Measurements from ENCODE around the gene LTBP3. TPM values are rescaled to one million over a fixed set of nuclear protein-coding genes. Genes with fewer than 3 reads are reported as not detected.

Gene LTBP3
- total RNA-seq, 1 experiment from 2014 or later = 10.6 TPM

- peaks cover 2% of the 10 kb centered on the region; the same call in 1 of the 2 replicates for H3K27me3 Mint-ChIP-seq (ENCODE audit: low read depth)
- H3K4me2 ChIP-seq (ENCODE audit: insufficient read depth, insufficient read length, low read length) = no peak overlapping the region
Measured at GRCh38 chr11:65492637-65493366, 65.4 kb downstream of the LTBP3 start.

More at GRCh38 chr11:65492637-65493366, 65.4 kb downstream of the LTBP3 start:
- Histone ChIP-seq H3K14ac (ENCODE audit: insufficient read depth, low read length) (no peak overlapping the region), H3K9me3 (ENCODE audit: control insufficient read depth, low read depth, low read length) (no peaks in the 10 kb centered on the region), H2BK15ac (ENCODE audit: low read depth, low read length) (no peak overlapping the region), H3K56ac (ENCODE audit: insufficient read length, low read depth, low read length) (no peak overlapping the region), H3K23me2 (ENCODE audit: insufficient read length, low read depth, low read length, poor library complexity, severe bottlenecking) (peaks cover 17% of the 10 kb centered on the region), H2AFZ (ENCODE audit: low read length) (no peak overlapping the region), H2BK120ac (ENCODE audit: low read depth, low read length, poor library complexity, severe bottlenecking) (no peak overlapping the region), H3K18ac (ENCODE audit: insufficient read length, low read depth, low read length) (peak overlapping the region; percentile 39), H4K20me1 (ENCODE audit: control insufficient read depth, insufficient read depth, insufficient read length) (no peaks in the 10 kb centered on the region), H3K4ac (ENCODE audit: low read depth, low read length) (no peak overlapping the region), H4K5ac (ENCODE audit: insufficient read length, low read depth, low read length) (no peak overlapping the region), H2BK12ac (ENCODE audit: insufficient read length, low read depth, low read length) (peak overlapping the region; percentile 42), H4K8ac (replicated peaks; ENCODE audit: insufficient read length, low read depth, low read length) (no peak overlapping the region), H3K27me3 (ENCODE audit: insufficient read depth, low read length) (no peaks in the 10 kb centered on the region), H3K9ac (ENCODE audit: extremely low read depth, insufficient read length, low read length) (no peak overlapping the region), H4K91ac (ENCODE audit: insufficient read length, low read depth, low read length) (no peak overlapping the region), H2BK5ac (ENCODE audit: insufficient read length, low read length) (no peak overlapping the region), H3K4me1 (ENCODE audit: insufficient read depth, low read length) (peaks cover 29% of the 10 kb centered on the region; the same call in 1 of the 2 replicates), H2BK20ac (ENCODE audit: low read depth, low read length, poor library complexity, severe bottlenecking) (no peak overlapping the region), H3K27ac (ENCODE audit: insufficient read length, low read depth, low read length) (no peak overlapping the region), H3K23ac (ENCODE audit: insufficient read length, low read depth, low read length) (no peak overlapping the region), H3K79me1 (ENCODE audit: insufficient read depth, low read depth, low read length, poor library complexity, severe bottlenecking) (no peaks in the 10 kb centered on the region), H3T11ph (ENCODE audit: low read length) (no peak overlapping the region), H2AK5ac (ENCODE audit: insufficient read length, low read length) (no peak overlapping the region), H3K79me2 (ENCODE audit: insufficient read depth, low read length) (no peaks in the 10 kb centered on the region)
- no CpG with 5 or more reads among the region's 6 CpGs for WGBS (ENCODE audit: extremely low coverage, insufficient read length, low lambda C conversion rate)
- Mint-ChIP-seq H3K9me3 (no peaks in the 10 kb centered on the region; a peak in 1 of 5 replicates), H3K27ac (peak overlapping the region; percentile 72 to 92 (median 89)), H3K36me3 (ENCODE audit: insufficient read depth in 1 of 3, low read depth in 3 of 3) (no peaks in the 10 kb centered on the region; a peak in 1 of 7 replicates), H3K4me1 (peaks cover 78 to 80% of the 10 kb centered on the region in 2 experiments), H3K4me3 (peak overlapping the region in 1 of 2 experiments; percentile 62; a peak in 2 of 5 replicates)
- TF ChIP-seq, protein P1, sequence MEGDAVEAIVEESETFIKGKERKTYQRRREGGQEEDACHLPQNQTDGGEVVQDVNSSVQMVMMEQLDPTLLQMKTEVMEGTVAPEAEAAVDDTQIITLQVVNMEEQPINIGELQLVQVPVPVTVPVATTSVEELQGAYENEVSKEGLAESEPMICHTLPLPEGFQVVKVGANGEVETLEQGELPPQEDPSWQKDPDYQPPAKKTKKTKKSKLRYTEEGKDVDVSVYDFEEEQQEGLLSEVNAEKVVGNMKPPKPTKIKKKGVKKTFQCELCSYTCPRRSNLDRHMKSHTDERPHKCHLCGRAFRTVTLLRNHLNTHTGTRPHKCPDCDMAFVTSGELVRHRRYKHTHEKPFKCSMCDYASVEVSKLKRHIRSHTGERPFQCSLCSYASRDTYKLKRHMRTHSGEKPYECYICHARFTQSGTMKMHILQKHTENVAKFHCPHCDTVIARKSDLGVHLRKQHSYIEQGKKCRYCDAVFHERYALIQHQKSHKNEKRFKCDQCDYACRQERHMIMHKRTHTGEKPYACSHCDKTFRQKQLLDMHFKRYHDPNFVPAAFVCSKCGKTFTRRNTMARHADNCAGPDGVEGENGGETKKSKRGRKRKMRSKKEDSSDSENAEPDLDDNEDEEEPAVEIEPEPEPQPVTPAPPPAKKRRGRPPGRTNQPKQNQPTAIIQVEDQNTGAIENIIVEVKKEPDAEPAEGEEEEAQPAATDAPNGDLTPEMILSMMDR (conservative IDR thresholded peaks at IDR 0.05) = no peak
- DNase-seq = no peak

Measured in H9 (cell line).